NCI-H82 (cell line): ENCODE results near the gene CUBN.

Experiments
- DNase-seq: peaks from one replicate; lab custom pipeline; 2025; lab: John Stamatoyannopoulos, UW

CUBN gene

GRCh38 chr10:16950656-16951601, 178.7 kb downstream of the CUBN start:
- peak; percentile 63 for DNase-seq

GRCh38 chr10:16949816-16950215, 179.8 kb downstream of the CUBN start:
- no peak for DNase-seq

- no peak for DNase-seq
These were observed 181.2 kb downstream of the CUBN start for GRCh38 chr10:16948361-16948760.

GRCh38 chr10:16947069-16947468, 182.5 kb downstream of the CUBN start:
- DNase-seq = no peak

DNA sequence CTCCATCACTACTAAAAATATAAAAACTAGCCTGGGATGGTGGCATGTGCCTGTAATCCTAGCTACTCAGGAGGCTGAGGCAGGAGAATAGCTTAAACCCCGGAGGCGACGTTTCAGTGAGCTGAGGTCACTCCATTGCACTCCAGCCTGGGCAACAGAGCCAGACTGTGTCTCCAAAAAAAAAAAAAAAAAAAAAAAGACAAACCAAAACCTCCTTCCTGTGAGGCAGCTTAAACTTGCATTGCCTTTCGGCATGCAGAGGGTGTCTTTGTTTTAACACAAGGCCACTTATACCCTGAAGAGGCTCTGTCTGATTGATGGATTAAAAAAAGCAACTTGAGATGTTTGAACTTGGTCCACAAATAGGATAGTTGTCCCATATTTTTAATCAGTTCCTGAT, 184.0 kb downstream of the CUBN start:
- no peak for DNase-seq

- no peak for DNase-seq
These were observed 184.6 kb downstream of the CUBN start for GRCh38 chr10:16944986-16945385.

- no peak for DNase-seq
These were observed 185.2 kb downstream of the CUBN start for GRCh38 chr10:16944402-16944801.

GRCh38 chr10:16943295-16944285, 186.0 kb downstream of the CUBN start:
- no peak for DNase-seq

DNA sequence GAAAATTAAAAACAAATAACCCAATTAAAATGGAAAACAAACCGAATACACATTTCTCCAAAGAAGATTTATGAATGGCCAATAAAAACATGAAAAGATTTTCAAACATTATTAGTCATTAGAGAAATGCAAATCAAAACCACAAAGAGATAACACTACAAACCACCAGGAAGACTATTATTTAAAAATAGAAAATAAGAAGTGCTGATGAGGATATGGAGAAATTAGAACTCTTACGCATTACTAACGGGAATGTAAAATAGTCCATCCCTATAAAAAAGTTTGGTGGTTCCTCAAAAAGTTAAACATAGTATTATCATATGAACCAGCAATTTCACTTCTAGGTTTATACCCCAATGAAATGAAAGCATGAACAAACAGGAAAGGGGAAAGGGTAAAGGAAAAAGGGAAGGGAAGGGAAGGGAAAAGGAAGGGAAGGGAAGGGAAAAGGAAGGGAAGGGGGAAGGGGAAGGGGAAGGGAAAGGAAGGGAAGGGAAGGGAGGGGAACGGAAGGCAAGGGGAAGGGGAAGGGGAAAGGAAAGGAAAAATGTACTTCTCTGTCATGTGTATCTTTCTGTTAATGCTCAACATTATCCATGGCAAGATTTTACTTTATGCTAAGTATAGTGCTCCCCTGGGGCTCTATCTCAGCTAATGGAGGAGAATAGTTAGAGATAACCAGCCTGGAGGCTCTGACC, 187.1 kb downstream of the CUBN start:
- DNase-seq = no peak

- no peak for DNase-seq
These were observed 187.7 kb downstream of the CUBN start for GRCh38 chr10:16941870-16942269.

DNA sequence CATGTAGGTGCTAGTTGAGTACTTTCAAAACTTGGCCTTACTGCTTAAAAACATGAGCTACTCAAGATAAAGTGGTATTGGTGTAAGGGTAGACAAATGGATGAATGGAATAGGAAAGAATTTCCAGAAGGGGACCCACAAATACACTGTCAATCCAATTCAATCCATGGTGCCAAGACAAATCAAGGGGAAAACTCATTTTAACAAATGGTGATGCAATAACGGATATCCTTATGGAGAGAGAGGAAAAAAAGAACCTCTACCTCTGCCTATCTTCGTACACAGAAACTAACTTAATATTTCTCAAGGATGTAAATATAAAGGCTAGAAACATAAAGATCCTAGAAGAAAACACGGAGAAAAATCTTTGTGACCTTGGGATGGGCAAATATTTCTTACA, 188.5 kb downstream of the CUBN start:
- no peak for DNase-seq

DNA sequence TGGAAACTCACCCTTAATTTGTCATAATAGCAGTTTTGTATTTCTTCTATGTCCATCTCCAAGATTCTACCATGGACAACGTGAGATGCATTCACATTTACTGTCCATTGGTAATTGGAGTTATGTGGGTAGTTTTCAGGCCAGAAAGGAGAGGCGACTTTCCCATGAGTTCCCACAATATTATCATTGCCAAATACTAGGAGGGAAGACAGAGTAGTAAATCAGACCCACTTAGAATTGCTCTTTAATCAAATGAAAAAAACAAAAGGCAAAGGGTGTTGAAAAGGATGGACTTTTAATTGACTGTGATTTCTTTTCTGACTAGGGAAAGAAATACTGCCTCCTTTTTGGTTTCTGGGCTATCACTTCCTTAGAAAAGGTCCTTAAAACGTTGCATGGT, 190.7 kb downstream of the CUBN start:
- no peak for DNase-seq

DNA sequence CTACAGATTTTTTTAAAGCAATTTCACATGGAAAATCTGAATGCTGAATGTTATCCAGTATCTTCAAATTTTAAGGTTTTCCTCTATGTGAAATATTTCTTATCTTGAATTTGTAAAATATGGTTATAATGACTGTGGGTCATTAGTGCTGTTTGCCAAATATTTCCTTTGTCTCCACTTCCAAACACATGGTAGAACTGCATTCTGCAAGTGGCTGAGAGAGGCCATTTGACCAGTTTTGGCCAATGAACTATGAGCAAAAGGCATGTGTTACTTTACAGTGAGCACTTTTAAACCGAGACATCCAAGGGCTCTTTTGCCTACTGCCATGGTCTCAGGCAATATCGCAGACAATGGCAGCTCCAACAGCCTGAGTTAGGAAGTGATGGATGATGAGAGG, 195.2 kb downstream of the CUBN start:
- DNase-seq = no peak

DNA sequence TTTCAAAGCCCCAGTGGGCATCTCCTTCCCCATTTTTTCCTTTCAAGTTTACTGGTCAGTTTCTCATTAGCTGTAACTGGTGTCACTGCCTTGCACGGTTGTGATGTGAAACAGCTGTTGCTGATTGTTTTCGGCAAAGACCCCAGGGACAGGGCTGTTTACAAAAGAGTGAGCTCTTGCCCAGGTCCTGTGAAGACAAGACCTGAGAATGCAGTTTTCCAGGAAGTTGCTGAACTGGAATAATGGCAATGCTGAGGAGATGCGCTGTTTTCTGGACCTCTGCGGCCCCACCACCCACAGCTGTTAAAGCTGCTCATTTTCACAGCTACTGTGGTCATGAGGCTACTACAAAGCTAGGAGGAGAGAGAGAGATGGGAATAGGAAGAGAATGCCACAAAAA, 195.8 kb downstream of the CUBN start:
- DNase-seq = no peak

GRCh38 chr10:16931930-16932329, 197.7 kb downstream of the CUBN start:
- no peak for DNase-seq

GRCh38 chr10:16930540-16930939, 199.1 kb downstream of the CUBN start:
- no peak for DNase-seq

DNA sequence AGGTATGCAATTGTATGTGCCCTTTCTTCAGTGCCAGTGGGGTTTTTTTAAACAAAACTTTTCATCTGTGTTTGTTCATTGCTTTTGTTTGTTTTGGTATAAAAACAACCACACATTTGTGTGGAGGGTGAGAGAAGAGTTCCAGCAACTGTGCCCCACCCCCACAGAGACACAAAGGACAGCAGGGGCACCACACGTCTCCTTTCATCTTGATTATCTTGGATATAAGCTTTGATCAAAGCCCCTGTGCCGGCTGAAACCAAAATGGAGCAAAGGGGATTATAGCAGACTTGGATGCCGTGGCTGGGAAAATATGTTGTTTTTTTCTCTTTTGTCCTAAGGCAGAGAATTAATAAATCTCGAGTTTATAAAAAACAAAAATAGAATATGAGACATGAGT, 200.5 kb downstream of the CUBN start:
- peak; percentile 58 for DNase-seq

- DNase-seq = no peak
These were observed 202.1 kb downstream of the CUBN start for GRCh38 chr10:16927546-16927945.

- DNase-seq = no peak
These were observed 205.9 kb downstream of the CUBN start for GRCh38 chr10:16923726-16924125.

GRCh38 chr10:16923309-16923708, 206.3 kb downstream of the CUBN start:
- DNase-seq = no peak

DNA sequence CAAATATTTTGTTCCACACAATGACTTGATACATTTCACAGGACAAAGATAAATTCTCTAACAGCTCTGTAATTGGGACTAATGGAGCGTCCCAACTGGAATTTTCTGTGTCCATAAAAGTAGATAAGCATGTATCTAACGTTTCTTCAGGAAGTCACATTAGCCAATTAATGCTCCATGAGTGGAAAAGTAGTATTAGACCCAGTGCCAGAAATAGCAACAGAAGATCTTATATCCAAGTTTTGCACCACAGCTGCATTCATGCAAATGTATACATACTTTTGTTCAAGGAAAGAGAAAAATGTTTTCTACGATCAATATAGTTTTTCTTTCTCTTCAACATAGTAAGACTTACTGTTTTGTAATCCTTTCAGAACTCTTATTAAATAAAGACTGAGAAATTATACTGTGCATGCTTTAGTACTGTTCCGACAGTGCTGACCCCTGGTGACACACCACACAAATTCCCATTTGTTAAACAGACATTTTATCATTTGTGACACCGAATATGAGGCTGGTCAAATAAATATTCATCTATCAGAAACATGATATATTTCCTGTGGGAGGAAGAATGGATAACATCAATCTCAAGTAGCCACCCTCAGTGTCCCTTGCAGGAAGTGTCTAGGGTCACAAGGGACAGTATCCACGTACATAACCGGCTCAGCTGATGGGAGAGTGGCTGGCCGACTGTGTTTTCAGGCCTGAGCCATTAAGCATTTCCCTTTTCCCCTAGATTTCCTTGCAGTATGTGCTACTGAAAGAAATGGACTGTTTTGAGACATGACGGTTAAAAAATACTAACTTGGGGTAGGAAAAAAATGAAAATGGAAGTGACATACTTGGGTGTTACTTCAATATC, 210.3 kb downstream of the CUBN start:
- DNase-seq = no peak
